WERI-Rb-1 (cell line): ENCODE results near the gene PRTFDC1.

Source experiments
- DNase-seq: peaks from one replicate; pipeline ENCODE4 v3.0.0-alpha.2; 2020
- H3K27ac ChIP-seq: fragments of 250-450 bp; sonication (Bioruptor Pico); 2 replicates; pipeline ENCODE4 v1.5.1; 2020; ENCODE audit warnings: mild to moderate bottlenecking, moderate library complexity
- H3K27me3 ChIP-seq: fragments of 250-450 bp; sonication (Bioruptor Pico); 2 replicates; pipeline ENCODE4 v1.5.1; 2021; ENCODE audit warnings: mild to moderate bottlenecking, low read depth, moderate library complexity; ENCODE audit not compliant: insufficient read depth, severe bottlenecking
- H3K36me3 ChIP-seq: fragments of 250-450 bp; sonication (Bioruptor Pico); 2 replicates; pipeline ENCODE4 v1.5.1; 2020; ENCODE audit warnings: mild to moderate bottlenecking, moderate library complexity
- H3K4me3 ChIP-seq: 2 replicates; pipeline ENCODE4 v1.5.1; 2011; ENCODE audit warnings: low read depth, mild to moderate bottlenecking, control low read depth, low read length
- H3K9me3 ChIP-seq: fragments of 250-450 bp; sonication (Bioruptor Pico); 2 replicates; pipeline ENCODE4 v1.5.1; 2021; ENCODE audit warnings: mild to moderate bottlenecking, moderate library complexity; ENCODE audit not compliant: severe bottlenecking
- CTCF ChIP-seq: IDR thresholded peaks from 2 replicates; pipeline ENCODE4 v1.5.1; 2011; ENCODE audit warnings: low read depth, mild to moderate bottlenecking, control low read depth, inconsistent platforms, low read length

PRTFDC1 gene

DNA sequence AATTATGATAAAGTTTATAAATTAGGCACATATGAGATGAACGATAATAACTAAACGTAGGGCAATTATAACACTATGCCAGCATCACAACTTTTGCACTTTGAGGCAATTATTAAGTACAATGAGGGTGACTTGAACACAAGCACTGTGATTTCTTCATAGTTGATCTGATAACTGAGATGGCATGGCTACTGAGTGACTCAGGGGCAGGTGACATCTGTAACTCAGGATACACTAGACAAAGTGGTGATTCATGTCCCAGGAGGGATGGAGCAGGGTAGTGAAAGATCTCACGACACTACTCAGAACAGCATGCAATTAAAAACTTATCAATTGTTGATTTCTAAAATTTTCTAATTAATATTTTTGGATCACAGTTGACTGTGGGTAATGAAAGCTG, 130.4 kb downstream of the PRTFDC1 start:
- H3K9me3 ChIP-seq: no peaks in the 10 kb centered on the region
- H3K36me3 ChIP-seq: no peaks in the 10 kb centered on the region
- no peak for TF ChIP-seq CTCF
- no peak overlapping the region for H3K27ac ChIP-seq
- H3K4me3 ChIP-seq: no peak overlapping the region
- DNase-seq: no peak
- no peaks in the 10 kb centered on the region for H3K27me3 ChIP-seq

DNA sequence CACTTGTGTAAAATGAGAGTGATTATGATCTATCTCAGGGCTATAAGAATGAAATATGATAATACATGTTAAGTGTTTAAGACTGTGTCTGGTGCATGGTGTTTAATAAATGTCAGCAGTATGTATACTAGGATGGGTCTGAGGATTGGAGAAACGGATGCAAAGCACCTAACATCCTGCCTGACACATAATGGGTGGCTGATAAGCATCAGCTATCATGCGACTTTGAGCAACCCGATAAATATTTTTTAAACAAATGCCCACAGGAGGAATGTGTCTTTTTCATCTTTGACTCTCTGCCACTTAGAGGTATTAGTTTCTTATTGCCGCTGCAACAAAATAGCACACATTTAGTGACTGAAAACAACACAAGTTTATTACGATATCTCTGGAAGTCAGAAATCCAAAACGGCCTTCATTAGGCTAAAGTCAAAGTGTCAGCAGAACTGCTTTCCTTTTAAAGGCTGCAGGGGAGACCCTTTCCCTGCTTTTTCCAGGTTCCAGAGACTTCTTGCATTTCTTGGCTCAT, 135.5 kb downstream of the PRTFDC1 start:
- Histone ChIP-seq H3K36me3 (no peaks in the 10 kb centered on the region), H3K9me3 (no peaks in the 10 kb centered on the region), H3K27ac (no peak overlapping the region), H3K4me3 (no peak overlapping the region), H3K27me3 (no peaks in the 10 kb centered on the region)
- no peak for DNase-seq
- no peak for TF ChIP-seq CTCF

GRCh38 chr10:24814568-24815313, 137.7 kb downstream of the PRTFDC1 start:
- H3K4me3 ChIP-seq: no peak overlapping the region
- no peaks in the 10 kb centered on the region for H3K9me3 ChIP-seq
- no peak for DNase-seq
- no peak for TF ChIP-seq CTCF
- no peaks in the 10 kb centered on the region for H3K27me3 ChIP-seq
- H3K27ac ChIP-seq: no peak overlapping the region
- no peaks in the 10 kb centered on the region for H3K36me3 ChIP-seq

GRCh38 chr10:24813856-24814255, 138.6 kb downstream of the PRTFDC1 start:
- no peaks in the 10 kb centered on the region for H3K27me3 ChIP-seq
- H3K9me3 ChIP-seq: no peaks in the 10 kb centered on the region
- no peak for TF ChIP-seq CTCF
- H3K4me3 ChIP-seq: no peak overlapping the region
- H3K36me3 ChIP-seq: no peaks in the 10 kb centered on the region
- no peak overlapping the region for H3K27ac ChIP-seq
- DNase-seq: no peak

DNA sequence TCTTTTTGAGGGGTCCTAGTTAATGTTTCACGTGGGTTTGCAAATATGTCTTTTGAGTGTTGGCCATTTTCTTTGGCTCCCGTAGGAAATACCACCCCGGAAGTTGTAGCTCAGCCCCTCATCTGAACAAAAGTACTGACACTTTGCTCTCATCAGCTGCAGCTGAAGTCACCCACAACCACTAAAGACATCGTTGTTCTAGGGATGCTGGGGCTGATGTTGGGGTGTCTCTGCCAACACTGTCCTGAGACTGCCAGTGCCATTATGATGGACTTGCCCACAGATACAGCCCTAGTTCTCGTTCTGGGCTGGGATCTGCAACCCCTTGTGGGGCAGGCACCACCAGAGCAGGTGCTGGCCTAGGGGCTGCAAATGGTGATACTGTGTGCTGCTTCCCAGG, 146.1 kb downstream of the PRTFDC1 start:
- no peak for TF ChIP-seq CTCF
- H3K27me3 ChIP-seq: no peaks in the 10 kb centered on the region

DNA sequence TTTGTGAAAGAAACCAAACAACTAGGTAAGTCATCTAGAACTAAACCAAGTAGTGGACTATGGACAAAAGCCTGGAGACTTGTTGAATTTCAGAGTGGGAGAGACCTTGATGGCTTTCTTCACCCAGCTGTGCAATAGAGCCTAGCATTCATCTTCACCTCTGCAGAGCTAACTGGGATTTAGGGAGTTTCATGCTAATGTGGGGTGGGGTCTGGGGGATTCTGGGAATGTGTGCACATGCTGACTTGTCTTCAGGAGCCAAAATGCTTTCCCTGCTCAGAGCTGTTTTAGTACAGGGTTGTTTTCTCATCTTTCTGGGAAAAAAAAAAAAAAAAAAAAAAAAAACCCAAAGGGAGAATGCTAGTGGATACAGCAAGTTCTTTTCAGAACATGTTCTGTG, 147.4 kb downstream of the PRTFDC1 start:
- no peak for TF ChIP-seq CTCF
- no peak overlapping the region for H3K27ac ChIP-seq

More for the DNA sequence above, 146.1 kb downstream of the PRTFDC1 start:
- no peak overlapping the region for H3K4me3 ChIP-seq
- DNase-seq: no peak
- no peaks in the 10 kb centered on the region for H3K9me3 ChIP-seq
- H3K36me3 ChIP-seq: no peaks in the 10 kb centered on the region
- H3K27ac ChIP-seq: no peak overlapping the region

More for the DNA sequence above, 147.4 kb downstream of the PRTFDC1 start:
- H3K36me3 ChIP-seq: no peaks in the 10 kb centered on the region
- no peak overlapping the region for H3K4me3 ChIP-seq
- DNase-seq: no peak
- H3K9me3 ChIP-seq: no peaks in the 10 kb centered on the region
- no peaks in the 10 kb centered on the region for H3K27me3 ChIP-seq
